Islet precursor cell (in vitro differentiated cells): ENCODE measurements around the gene PCMTD2.
"Not testable (repeated sequence)": the region's sequence is repeated elsewhere in the genome, so short reads cannot be mapped to it uniquely, and the experiment has no call there.

ENCODE experiments used
- DNase-seq: peaks from one replicate; pipeline ENCODE4 v3.0.0-alpha.2; 2018

The PCMTD2 gene

GRCh38 chr20:64258071-64258823, 2.7 kb downstream of the PCMTD2 start:
- DNase-seq, result no peak

- no peak for DNase-seq
Measured at GRCh38 chr20:64260239-64260638, 4.7 kb downstream of the PCMTD2 start.

GRCh38 chr20:64261138-64261537, 5.6 kb downstream of the PCMTD2 start:
- DNase-seq, result no peak

- no peak for DNase-seq
Measured at GRCh38 chr20:64264091-64264490, 8.5 kb downstream of the PCMTD2 start.

GRCh38 chr20:64265201-64265600, 9.7 kb downstream of the PCMTD2 start:
- no peak for DNase-seq

GRCh38 chr20:64266988-64267387, 11.4 kb downstream of the PCMTD2 start:
- DNase-seq, result no peak

GRCh38 chr20:64268174-64268573, 12.6 kb downstream of the PCMTD2 start:
- no peak for DNase-seq

- no peak for DNase-seq
Measured at GRCh38 chr20:64269604-64270411, 14.3 kb downstream of the PCMTD2 start.

GRCh38 chr20:64271636-64272035, 16.1 kb downstream of the PCMTD2 start:
- no peak for DNase-seq

- no peak for DNase-seq
Measured at GRCh38 chr20:64273109-64273508, 17.6 kb downstream of the PCMTD2 start.

GRCh38 chr20:64276817-64277216, 21.3 kb downstream of the PCMTD2 start:
- no peak for DNase-seq

- DNase-seq, result no peak
Measured at GRCh38 chr20:64277571-64278316, 22.2 kb downstream of the PCMTD2 start.

- DNase-seq, result no peak
Measured at GRCh38 chr20:64278317-64278681, 22.8 kb downstream of the PCMTD2 start.

- no peak for DNase-seq
Measured at GRCh38 chr20:64279826-64280459, 24.4 kb downstream of the PCMTD2 start.

- DNase-seq, result no peak
Measured at GRCh38 chr20:64280460-64280843, 24.9 kb downstream of the PCMTD2 start.

- DNase-seq, result no peak
Measured at GRCh38 chr20:64283646-64284045, 28.1 kb downstream of the PCMTD2 start.

GRCh38 chr20:64285579-64286446, 30.3 kb downstream of the PCMTD2 start:
- DNase-seq, result peak; percentile 71

GRCh38 chr20:64286447-64287263, 31.1 kb downstream of the PCMTD2 start:
- not testable (repeated sequence) for DNase-seq

- not testable (repeated sequence) for DNase-seq
Measured at GRCh38 chr20:64287264-64287590, 31.7 kb downstream of the PCMTD2 start.

- not testable (repeated sequence) for DNase-seq
Measured at GRCh38 chr20:64292167-64292566, 36.6 kb downstream of the PCMTD2 start.

GRCh38 chr20:64303086-64303485, 47.5 kb downstream of the PCMTD2 start:
- not testable (repeated sequence) for DNase-seq
